Neural progenitor cell (in vitro differentiated cells): Measurements from ENCODE around the gene CFAP61.

Experiments
- CTCF ChIP-seq: fragments of 200-600 bp; sonication (generic); IDR thresholded peaks from 2 replicates; pipeline ENCODE4 v1.5.1; 2017; ENCODE audit warnings: antibody characterized with exemption, mild to moderate bottlenecking
- EZH2 ChIP-seq: fragments of 200-600 bp; sonication (generic); IDR thresholded peaks from 2 replicates; pipeline ENCODE4 v1.6.1; 2017; ENCODE audit warnings: antibody characterized with exemption, mild to moderate bottlenecking, moderate library complexity
- EZH2phosphoT487 ChIP-seq: fragments of 200-600 bp; sonication (generic); IDR thresholded peaks from 2 replicates; pipeline ENCODE4 v1.6.1; 2017; ENCODE audit warnings: antibody characterized with exemption

- TF ChIP-seq CTCF (no peak), EZH2phosphoT487 (no peak), EZH2 (no peak)
These were observed 278.8 kb downstream of the CFAP61 start for GRCh38 chr20:20331156-20331555.
